Activated CD4-positive, alpha-beta memory T cell treated with anti-CD3 and anti-CD28 coated beads for 36 hours (primary cell): ENCODE data around the gene ZNF483. TPM values are rescaled to one million over a fixed set of nuclear protein-coding genes. Genes with fewer than 3 reads are reported as not detected.
"Not testable (repeated sequence)": the region's sequence is repeated elsewhere in the genome, so short reads cannot be mapped to it uniquely, and the experiment has no call there.

Experiments
- CTCF ChIA-PET: fragments of 350-600 bp; sonication (Branson Sonifier 250); formaldehyde crosslinking; loops from one replicate; lab custom pipeline; 2021; ENCODE audit warnings: antibody characterized with exemption, inconsistent platforms; lab: Charles Lee
- POLR2A ChIA-PET: fragments of 350-600 bp; sonication (Branson Sonifier 250); formaldehyde crosslinking; loops from one replicate; lab custom pipeline; 2021; ENCODE audit warnings: antibody characterized with exemption; lab: Charles Lee
- DNase-seq: peaks from one replicate; pipeline ENCODE4 v3.0.0-alpha.2; 2020
- H3K27ac Mint-ChIP-seq: one replicate; pipeline ENCODE4 v1.8.0; 2021; ENCODE audit warnings: mixed read lengths
- H3K27me3 Mint-ChIP-seq: one replicate; pipeline ENCODE4 v1.8.0; 2021; ENCODE audit warnings: mixed read lengths
- H3K36me3 Mint-ChIP-seq: one replicate; pipeline ENCODE4 v1.8.0; 2021; ENCODE audit warnings: mixed read lengths
- H3K4me1 Mint-ChIP-seq: one replicate; pipeline ENCODE4 v1.8.0; 2021; ENCODE audit warnings: low read depth, mixed read lengths
- H3K4me3 Mint-ChIP-seq: one replicate; pipeline ENCODE4 v1.8.0; 2021; ENCODE audit warnings: mild to moderate bottlenecking, mixed read lengths
- H3K9me3 Mint-ChIP-seq: one replicate; pipeline ENCODE4 v1.8.0; 2021; ENCODE audit warnings: mixed read lengths
- intact Hi-C: fragments of 100-400 bp; cut with micrococcal nuclease; formaldehyde crosslinking; loops from one replicate; pipeline ENCODE4 v1.15.1; 2023
- total RNA-seq, 2 experiments: library from RNA; stranded (reverse); gene quantifications; one replicate each; pipeline ENCODE4 v1.2.3, GENCODE V29; 2021

ZNF483 gene
- total RNA-seq, 2 experiments from 2014 or later = 2.9 to 3.4 TPM

DNA sequence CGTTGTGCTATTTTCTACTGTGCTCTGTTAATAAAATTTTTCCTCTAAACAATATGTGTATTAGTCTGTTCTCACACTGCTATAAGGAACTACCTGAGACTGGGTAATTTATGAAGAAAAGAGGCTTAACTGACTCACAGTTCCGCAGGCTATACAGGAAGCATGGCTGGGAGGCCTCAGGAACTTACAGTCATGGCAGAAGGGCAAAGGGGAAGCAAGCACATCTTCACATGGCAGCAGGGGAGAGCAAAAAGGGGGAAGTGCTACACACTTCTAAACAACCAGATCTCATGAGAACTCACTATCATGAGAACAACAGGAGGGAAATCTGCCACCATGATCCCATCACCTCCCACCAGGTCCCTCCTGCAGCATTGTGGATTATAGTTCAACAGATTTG is 30.4 kb downstream of the ZNF483 start:
- CTCF ChIA-PET = not testable (repeated sequence)

DNA sequence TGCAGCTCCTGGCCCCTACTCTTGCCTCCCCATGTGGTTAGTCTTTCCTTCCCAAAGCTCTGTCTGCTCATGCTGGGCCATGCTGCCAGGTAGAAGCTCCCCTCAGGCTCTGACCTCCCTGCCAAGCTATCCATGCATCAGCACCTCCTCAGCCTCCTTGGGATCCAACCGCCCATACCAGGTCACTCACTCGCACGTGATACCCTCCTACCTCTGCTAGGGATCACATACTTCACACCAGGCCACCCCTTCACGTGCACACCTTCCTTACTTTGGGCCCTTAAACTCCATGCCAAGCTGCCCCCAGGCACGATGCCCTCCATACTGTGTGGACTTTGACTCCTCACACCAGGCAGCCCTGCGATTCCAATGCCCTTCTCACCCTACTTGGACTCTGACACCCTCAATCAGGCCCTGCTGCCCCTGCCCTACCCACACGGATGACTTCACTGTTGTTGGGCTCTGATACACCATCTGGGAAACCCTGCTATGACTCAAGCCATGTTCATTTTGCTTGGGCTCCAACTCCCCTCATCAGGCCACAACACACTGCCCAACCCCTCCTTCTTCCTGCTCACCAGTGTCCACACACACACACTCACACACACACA is 34.1 kb downstream of the ZNF483 start:
- H3K4me3 Mint-ChIP-seq = no peak overlapping the region
- no peaks in the 10 kb centered on the region for H3K27me3 Mint-ChIP-seq
- peaks cover 52% of the 10 kb centered on the region for H3K9me3 Mint-ChIP-seq
- no peaks in the 10 kb centered on the region for H3K4me1 Mint-ChIP-seq
- ChIA-PET CTCF (no interaction called here), POLR2A (no interaction called here)
- no peak overlapping the region for H3K27ac Mint-ChIP-seq
- DNase-seq = no peak
- intact Hi-C loops = no loop called here
- peaks cover 31% of the 10 kb centered on the region for H3K36me3 Mint-ChIP-seq

More for the DNA sequence above, 30.4 kb downstream of the ZNF483 start:
- DNase-seq, H3K4me3 Mint-ChIP-seq, H3K4me1 Mint-ChIP-seq, intact Hi-C loops, H3K27me3 Mint-ChIP-seq, POLR2A ChIA-PET, H3K27ac Mint-ChIP-seq: not testable (repeated sequence)
- peaks cover 44% of the 10 kb centered on the region for H3K36me3 Mint-ChIP-seq
- H3K9me3 Mint-ChIP-seq = peaks cover 69% of the 10 kb centered on the region

DNA sequence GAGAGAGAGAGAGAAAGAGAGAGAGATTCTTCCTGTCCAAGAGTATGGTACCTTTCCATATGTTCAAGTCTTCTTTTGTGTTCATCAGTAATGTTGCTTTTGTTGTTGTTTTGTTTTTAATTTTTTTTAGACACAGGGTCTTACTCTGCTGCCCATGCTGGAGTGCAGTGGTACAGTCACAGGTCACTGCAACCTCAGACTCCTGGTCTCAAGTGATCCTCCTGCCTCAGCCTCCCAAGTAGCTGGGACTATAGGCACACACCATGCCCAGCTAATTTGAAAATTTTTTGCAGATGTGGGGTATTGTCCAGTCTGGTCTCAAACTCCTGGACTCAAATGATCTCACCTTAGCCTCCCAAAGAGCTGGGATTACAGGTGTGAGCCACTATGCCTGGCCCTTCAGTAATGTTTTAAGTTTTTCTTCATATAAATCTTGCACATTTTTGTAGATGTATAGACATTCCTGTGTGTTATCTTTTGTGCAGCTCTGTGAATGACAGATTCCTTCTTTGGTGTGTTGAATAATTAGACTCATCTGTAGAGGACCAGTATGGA is 36.3 kb downstream of the ZNF483 start:
- POLR2A ChIA-PET = no interaction called here
- CTCF ChIA-PET = no interaction called here
- peaks cover 32% of the 10 kb centered on the region for H3K9me3 Mint-ChIP-seq

DNA sequence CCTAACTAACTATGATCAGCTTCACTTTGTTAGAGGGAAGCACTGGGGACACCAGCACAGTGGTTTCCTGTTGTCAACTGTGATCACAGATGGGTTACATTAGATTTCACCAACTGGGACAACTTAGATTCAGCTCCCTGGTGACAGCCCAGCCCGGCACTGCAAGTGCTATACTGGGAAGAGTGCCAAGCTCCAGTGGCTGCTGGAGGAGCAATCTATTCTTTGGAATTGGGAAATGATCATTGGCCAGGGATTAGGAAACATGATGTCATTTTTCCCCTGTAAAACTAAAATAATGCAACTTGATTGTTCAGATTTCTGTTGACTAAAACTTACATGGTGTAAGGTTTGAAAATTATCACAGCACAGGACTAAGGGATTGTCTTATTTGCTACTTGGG is 41.3 kb downstream of the ZNF483 start:
- POLR2A ChIA-PET = no interaction called here
- CTCF ChIA-PET = no interaction called here
- Mint-ChIP-seq H3K27ac (no peak overlapping the region), H3K9me3 (peaks cover 44% of the 10 kb centered on the region), H3K36me3 (peaks cover 28% of the 10 kb centered on the region), H3K4me1 (no peaks in the 10 kb centered on the region), H3K4me3 (no peak overlapping the region), H3K27me3 (no peaks in the 10 kb centered on the region)
- no peak for DNase-seq
- intact Hi-C loops = no loop called here

More for the DNA sequence above, 36.3 kb downstream of the ZNF483 start:
- H3K27ac Mint-ChIP-seq = no peak overlapping the region
- no peak for DNase-seq
- peaks cover 15% of the 10 kb centered on the region for H3K36me3 Mint-ChIP-seq
- no peak overlapping the region for H3K4me3 Mint-ChIP-seq
- H3K4me1 Mint-ChIP-seq = no peaks in the 10 kb centered on the region
- no peaks in the 10 kb centered on the region for H3K27me3 Mint-ChIP-seq
- intact Hi-C loops = no loop called here

DNA sequence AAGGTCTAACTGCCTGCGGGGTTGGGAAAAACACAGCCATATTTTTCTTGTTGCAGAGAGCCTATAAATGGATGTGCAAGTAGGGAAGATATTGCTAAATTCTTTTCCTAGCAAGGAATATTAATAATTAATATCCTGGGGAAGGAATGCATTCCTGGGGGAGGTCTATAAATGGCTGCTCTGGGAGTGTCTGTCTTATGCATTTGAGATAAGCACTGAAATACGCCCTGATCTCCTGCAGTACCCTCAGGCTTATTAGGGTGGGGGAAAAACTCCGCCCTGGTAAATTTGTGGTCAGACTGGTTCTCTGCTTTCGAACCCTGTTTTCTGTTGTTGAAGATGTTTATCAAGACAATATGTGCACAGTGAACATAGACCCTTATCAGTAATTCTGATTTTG is 43.1 kb downstream of the ZNF483 start:
- H3K4me1 Mint-ChIP-seq, H3K27ac Mint-ChIP-seq, DNase-seq, intact Hi-C loops, CTCF ChIA-PET, H3K27me3 Mint-ChIP-seq, POLR2A ChIA-PET, H3K4me3 Mint-ChIP-seq: not testable (repeated sequence)
- peaks cover 20% of the 10 kb centered on the region for H3K36me3 Mint-ChIP-seq
- peaks cover 42% of the 10 kb centered on the region for H3K9me3 Mint-ChIP-seq

DNA sequence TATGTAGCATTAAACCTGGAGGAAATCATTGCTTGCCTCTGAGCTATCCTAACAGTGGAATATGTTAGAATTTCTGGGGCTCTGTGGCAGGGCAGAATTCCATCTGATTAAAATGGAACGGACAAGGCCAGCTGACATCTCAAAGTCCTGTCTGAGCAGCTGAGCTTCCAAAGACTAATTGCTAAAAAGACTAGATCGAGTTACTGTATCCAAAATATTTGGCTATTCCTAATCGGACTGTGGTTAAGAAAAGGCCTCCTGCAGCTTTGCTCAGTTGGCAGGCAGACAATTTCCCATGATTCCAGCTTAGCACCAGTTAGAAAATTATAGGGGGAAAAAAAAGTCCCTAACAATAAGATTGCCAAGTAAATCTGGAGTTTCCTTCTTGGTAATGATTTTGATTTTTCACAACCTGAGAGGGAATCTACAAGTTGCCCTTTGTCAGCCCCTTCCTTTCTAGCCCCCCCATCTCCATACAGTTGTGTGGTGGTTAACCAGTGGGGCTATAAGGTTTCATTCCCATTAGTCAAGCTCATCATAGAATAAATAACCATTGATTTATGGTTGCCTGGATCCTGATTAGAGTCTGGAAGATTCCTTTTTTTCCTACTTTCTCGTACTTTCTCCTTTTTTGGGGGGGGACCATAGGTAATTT is 48.1 kb downstream of the ZNF483 start:
- intact Hi-C loops = no loop called here
- Mint-ChIP-seq H3K4me1 (no peaks in the 10 kb centered on the region), H3K36me3 (peaks cover 14% of the 10 kb centered on the region), H3K4me3 (no peak overlapping the region), H3K9me3 (peaks cover 20% of the 10 kb centered on the region), H3K27ac (no peak overlapping the region), H3K27me3 (no peaks in the 10 kb centered on the region)
- ChIA-PET CTCF (no interaction called here), POLR2A (no interaction called here)
- DNase-seq = no peak

DNA sequence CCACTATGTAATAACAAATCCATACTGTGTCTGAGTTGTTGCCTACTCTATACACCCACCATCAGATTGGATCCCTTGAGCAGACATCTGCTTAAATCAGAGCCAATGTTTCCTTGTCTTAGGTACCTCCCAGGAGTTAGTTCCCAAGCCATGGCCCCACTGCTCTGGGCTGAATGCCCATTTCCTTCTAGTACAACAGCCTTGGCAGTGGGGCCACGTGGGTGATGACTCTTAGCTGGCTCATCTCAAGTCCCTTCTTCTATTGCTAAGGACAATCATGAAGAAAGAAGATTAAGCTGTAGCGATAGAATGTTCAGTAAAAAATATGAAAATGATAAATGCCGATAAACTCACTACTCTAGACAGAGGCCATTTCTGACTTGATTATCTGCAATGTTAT is 57.9 kb downstream of the ZNF483 start:
- CTCF ChIA-PET = interaction anchor here (3.7 kb wide), 1 partner anchor 15 kb away, joined by 11 read pairs; no protein-coding TSS in a partner anchor
- H3K4me3 Mint-ChIP-seq = no peak overlapping the region

DNA sequence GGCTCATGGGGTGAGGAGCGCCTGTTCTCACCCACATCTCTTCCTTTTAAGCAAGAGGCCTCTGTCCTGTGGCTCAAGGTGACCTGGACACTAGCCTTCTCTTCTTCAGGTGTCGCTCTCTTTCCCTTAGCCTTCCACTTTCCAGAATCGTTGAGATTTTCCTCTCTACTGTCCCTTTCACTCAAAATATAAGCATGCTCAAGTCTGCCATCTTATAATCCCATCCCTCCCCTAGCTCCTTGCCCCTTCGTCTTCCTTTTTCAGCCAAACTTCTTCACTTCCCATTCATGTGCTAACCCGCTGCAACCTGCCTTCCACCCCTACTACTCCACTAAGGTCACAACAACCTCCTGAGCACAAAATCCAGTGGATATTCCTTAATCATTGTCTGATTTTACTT is 61.4 kb downstream of the ZNF483 start:
- no peak for DNase-seq
- Mint-ChIP-seq H3K27ac (no peak overlapping the region), H3K36me3 (no peaks in the 10 kb centered on the region), H3K4me1 (no peaks in the 10 kb centered on the region), H3K4me3 (no peak overlapping the region), H3K27me3 (no peaks in the 10 kb centered on the region), H3K9me3 (no peaks in the 10 kb centered on the region)
- ChIA-PET CTCF (no interaction called here), POLR2A (no interaction called here)
- intact Hi-C loops = no loop called here

More for the DNA sequence above, 57.9 kb downstream of the ZNF483 start:
- DNase-seq = no peak
- intact Hi-C loops = no loop called here
- Mint-ChIP-seq H3K4me1 (no peaks in the 10 kb centered on the region), H3K36me3 (no peaks in the 10 kb centered on the region), H3K27ac (no peak overlapping the region), H3K27me3 (no peaks in the 10 kb centered on the region), H3K9me3 (no peaks in the 10 kb centered on the region)
- POLR2A ChIA-PET = interaction anchor here (0.6 kb wide), 1 partner anchor 36 kb away, joined by 3 read pairs; no protein-coding TSS in a partner anchor

DNA sequence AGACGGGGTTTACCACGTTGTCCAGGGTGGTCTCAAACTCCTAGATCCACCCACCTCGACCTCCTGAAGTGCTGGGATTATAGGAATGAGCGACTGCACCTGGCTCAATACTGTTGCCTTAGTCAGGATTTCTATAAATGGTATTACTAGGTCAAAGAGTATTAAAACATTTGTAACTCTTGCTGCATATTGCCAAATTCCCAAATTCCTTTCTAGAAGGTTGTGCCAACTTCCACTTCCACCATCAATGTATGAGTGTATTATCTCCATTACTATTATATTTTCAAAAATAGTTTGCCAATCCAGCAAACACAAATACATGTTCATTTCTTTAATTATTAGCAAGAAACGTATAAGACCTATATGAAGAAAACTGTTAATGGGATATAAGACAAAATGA is 63.9 kb downstream of the ZNF483 start:
- intact Hi-C loops = no loop called here
- H3K36me3 Mint-ChIP-seq = no peaks in the 10 kb centered on the region
- H3K4me3 Mint-ChIP-seq = no peak overlapping the region
- H3K27me3 Mint-ChIP-seq = no peaks in the 10 kb centered on the region
- H3K9me3 Mint-ChIP-seq = no peaks in the 10 kb centered on the region
- CTCF ChIA-PET = no interaction called here
- no peak overlapping the region for H3K27ac Mint-ChIP-seq
- DNase-seq = no peak
- POLR2A ChIA-PET = no interaction called here
- no peaks in the 10 kb centered on the region for H3K4me1 Mint-ChIP-seq

DNA sequence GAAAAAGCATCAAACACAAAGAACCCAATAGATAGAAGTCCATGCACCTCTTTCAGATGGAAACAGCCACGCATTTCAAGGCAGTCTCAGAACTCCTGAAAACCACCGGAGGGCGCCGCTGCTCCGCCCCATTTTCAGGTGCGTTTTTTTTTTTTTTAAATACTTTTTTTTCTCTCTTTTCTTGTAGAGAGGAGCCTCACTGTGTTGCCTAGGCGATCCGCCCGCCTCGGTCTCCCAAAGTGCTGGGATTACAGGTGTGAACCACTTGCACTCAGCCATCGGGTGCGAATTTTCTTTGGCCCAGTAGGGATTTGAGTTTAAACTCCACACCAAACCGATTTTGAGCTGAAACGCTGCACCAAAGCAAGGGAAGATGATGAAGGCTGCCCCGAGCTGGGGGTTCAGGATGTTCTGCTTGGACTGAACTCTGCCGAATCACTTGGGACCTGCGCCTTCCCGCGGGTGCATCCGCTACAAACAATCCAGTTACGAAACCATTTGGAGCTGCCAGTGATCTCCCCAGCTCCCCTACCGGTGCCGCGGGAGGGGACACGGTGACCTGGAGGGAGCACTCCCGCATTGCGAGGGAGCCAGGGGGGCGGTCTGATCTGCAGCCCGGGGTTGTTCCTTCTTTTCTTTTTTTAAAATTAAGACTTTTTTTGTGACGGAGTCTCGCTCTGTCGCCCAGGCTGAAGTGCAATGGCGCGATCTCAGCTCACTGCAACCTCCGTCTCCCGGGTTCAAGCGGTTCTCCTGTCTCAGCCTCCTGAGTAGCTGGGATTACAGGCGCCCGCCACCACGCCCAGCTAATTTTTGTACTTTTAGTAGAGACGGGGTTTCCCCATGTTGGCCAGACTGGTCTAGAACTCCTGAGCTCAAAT is 73.1 kb downstream of the ZNF483 start:
- H3K27me3 Mint-ChIP-seq = peaks cover 28% of the 10 kb centered on the region
- H3K9me3 Mint-ChIP-seq = no peaks in the 10 kb centered on the region
- ChIA-PET POLR2A (interaction anchor here (1.3 to 1.4 kb wide), 2 partner anchors 33 to 63 kb away, joined by 5 to 6 read pairs; partner anchors contain the start of genes DNAJC25 and GNG10), CTCF (interaction anchor here (0.7 to 3.1 kb wide), 23 partner anchors 10 to 1195 kb away, joined by 3 to 37 read pairs (median 3); partner anchors contain the start of genes DNAJC25 and GNG10)
- no peaks in the 10 kb centered on the region for H3K36me3 Mint-ChIP-seq
- H3K4me1 Mint-ChIP-seq = peaks cover 14% of the 10 kb centered on the region
- peak overlapping the region; percentile 83 for H3K4me3 Mint-ChIP-seq
- H3K27ac Mint-ChIP-seq = no peak overlapping the region
- peak; percentile 76 for DNase-seq
- intact Hi-C loops = loop anchor here (1.0 to 10.0 kb wide), 7 partner anchors 24 to 476 kb away; partner anchors contain the start of genes DNAJC25 and UGCG

DNA sequence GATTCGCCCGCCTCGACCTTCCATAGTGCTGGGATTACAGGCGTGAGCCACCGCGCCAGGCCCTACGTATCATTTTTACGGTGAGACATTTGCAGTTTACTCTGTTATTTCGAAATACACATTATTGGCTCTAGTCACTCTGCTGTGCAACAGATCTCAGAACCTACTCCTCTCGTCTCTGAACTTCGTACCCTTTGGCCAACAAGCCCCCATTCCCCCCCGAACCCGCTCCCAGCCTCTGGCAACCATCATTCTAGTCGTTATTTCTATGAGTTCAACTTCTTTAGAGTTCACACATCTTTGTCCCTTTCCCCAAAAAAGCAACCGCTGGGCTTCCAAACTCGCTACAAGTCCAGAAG is 73.7 kb downstream of the ZNF483 start:
- peak overlapping the region; percentile 83 for H3K4me3 Mint-ChIP-seq
- intact Hi-C loops = loop anchor here (1.0 to 10.0 kb wide), 6 partner anchors 24 to 296 kb away; partner anchors contain the start of genes DNAJC25 and UGCG
- no peaks in the 10 kb centered on the region for H3K9me3 Mint-ChIP-seq
- POLR2A ChIA-PET = interaction anchor here (1.3 to 1.4 kb wide), 2 partner anchors 33 to 63 kb away, joined by 5 to 6 read pairs; partner anchors contain the start of genes DNAJC25 and GNG10
- CTCF ChIA-PET = interaction anchor here (0.7 to 3.1 kb wide), 23 partner anchors 9 to 1194 kb away, joined by 3 to 37 read pairs (median 3); partner anchors contain the start of genes DNAJC25 and GNG10
- DNase-seq = no peak
- no peaks in the 10 kb centered on the region for H3K36me3 Mint-ChIP-seq
- peaks cover 28% of the 10 kb centered on the region for H3K27me3 Mint-ChIP-seq
- no peak overlapping the region for H3K27ac Mint-ChIP-seq
- H3K4me1 Mint-ChIP-seq = peaks cover 14% of the 10 kb centered on the region
